Right lobe of liver (tissue), 4 donors: Measurements from ENCODE around the gene PRR5L.

ENCODE experiments used
- POLR2A ChIP-seq: fragments of 450-650 bp; IDR thresholded peaks from one replicate; pipeline ENCODE4 v1.6.1; 2017; ENCODE audit warnings: antibody characterized with exemption, mild to moderate bottlenecking
- TF ChIP-seq, protein P1 (sequence below), 4 donors: fragments of 200-600 bp in 3 of 4; fragments of 450-650 bp in 1 of 4; IDR thresholded peaks; one replicate each; pipeline versions ENCODE4 v1.5.1 to v1.8.0; 2016 to 2022; ENCODE audit warnings: antibody characterized with exemption in 4 of 4, mild to moderate bottlenecking in 2 of 4
- donor health status: DM: no; HTN: no; CAD: no.
- donor health status: DM: no; HTN: no; CAD: no.
- donor health status: DM: no; HTN: yes; CAD: no.

DNA sequence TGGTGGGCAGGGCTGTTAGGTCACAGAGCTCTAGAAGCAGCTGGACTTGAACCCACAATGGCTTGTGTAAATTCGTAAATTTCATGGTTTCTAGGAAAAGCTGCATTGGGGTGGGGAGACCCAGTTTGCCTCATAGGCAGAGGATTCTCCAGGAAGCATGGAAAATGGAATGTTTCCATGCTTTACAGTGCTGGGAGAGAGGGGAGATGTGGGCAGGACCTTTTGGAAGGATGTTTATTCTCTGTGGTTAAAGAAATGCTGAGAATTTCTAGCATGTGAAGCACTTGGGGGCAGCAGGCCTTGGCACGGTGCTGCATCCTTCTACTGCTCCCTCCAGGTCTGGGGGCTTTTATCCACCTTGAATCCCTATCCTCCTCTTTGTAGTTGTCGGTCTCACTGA is 167.7 kb downstream of the PRR5L start:
- TF ChIP-seq, protein P1, sequence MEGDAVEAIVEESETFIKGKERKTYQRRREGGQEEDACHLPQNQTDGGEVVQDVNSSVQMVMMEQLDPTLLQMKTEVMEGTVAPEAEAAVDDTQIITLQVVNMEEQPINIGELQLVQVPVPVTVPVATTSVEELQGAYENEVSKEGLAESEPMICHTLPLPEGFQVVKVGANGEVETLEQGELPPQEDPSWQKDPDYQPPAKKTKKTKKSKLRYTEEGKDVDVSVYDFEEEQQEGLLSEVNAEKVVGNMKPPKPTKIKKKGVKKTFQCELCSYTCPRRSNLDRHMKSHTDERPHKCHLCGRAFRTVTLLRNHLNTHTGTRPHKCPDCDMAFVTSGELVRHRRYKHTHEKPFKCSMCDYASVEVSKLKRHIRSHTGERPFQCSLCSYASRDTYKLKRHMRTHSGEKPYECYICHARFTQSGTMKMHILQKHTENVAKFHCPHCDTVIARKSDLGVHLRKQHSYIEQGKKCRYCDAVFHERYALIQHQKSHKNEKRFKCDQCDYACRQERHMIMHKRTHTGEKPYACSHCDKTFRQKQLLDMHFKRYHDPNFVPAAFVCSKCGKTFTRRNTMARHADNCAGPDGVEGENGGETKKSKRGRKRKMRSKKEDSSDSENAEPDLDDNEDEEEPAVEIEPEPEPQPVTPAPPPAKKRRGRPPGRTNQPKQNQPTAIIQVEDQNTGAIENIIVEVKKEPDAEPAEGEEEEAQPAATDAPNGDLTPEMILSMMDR (IDR thresholded peaks at IDR 0.05) = no peak
- TF ChIP-seq POLR2A = no peak
